ENCODE results near the gene KLF11. TPM values are rescaled to one million over a fixed set of nuclear protein-coding genes. Genes with fewer than 3 reads are reported as not detected.
"Not testable (repeated sequence)": the region's sequence is repeated elsewhere in the genome, so short reads cannot be mapped to it uniquely, and the experiment has no call there.

Gene KLF11
- total and polyA plus RNA-seq, 2 experiments from 2014 or later: 4.8 to 6.6 TPM

GRCh38 chr2:10089565-10090190 lies 46.3 kb downstream of the KLF11 start:
- Histone ChIP-seq H2AFZ (no peak overlapping the region), H3K27me3 (replicated peaks; ENCODE audit: insufficient read depth) (peaks cover 41% of the 10 kb centered on the region), H3K36me3 (ENCODE audit: low read depth) (no peaks in the 10 kb centered on the region), H3K4me1 (ENCODE audit: insufficient read depth) (no peaks in the 10 kb centered on the region), H3K27ac (no peak overlapping the region), H3K79me2 (ENCODE audit: insufficient read depth) (no peaks in the 10 kb centered on the region), H3F3A (ENCODE audit: insufficient read depth) (no peaks in the 10 kb centered on the region), H3K9me2 (ENCODE audit: insufficient read depth) (no peaks in the 10 kb centered on the region), H3K9me3 (ENCODE audit: low read depth) (no peaks in the 10 kb centered on the region), H3K4me2 (ENCODE audit: unreplicated experiment) (no peak overlapping the region), H3K4me3 (no peak overlapping the region), H3K9ac (no peak overlapping the region), H4K20me1 (ENCODE audit: insufficient read depth) (no peaks in the 10 kb centered on the region)
- in situ Hi-C loops (cut with MboI): no loop called here
- TF ChIP-seq EZH2phosphoT487 (IDR thresholded peaks at IDR 0.05; ENCODE audit: insufficient read depth, low read depth) (no peak), EZH2 (IDR thresholded peaks at IDR 0.05; ENCODE audit: insufficient read depth, poor library complexity, severe bottlenecking) (no peak)
- WGBS, 2 experiments (ENCODE audit: low coverage in 1 of 2, low lambda C conversion rate in 2 of 2, missing lambda C conversion rate in 2 of 2): 40 to 42% methylated on average over 5 of the region's 5 CpGs
- no peak for DNase-seq

DNA sequence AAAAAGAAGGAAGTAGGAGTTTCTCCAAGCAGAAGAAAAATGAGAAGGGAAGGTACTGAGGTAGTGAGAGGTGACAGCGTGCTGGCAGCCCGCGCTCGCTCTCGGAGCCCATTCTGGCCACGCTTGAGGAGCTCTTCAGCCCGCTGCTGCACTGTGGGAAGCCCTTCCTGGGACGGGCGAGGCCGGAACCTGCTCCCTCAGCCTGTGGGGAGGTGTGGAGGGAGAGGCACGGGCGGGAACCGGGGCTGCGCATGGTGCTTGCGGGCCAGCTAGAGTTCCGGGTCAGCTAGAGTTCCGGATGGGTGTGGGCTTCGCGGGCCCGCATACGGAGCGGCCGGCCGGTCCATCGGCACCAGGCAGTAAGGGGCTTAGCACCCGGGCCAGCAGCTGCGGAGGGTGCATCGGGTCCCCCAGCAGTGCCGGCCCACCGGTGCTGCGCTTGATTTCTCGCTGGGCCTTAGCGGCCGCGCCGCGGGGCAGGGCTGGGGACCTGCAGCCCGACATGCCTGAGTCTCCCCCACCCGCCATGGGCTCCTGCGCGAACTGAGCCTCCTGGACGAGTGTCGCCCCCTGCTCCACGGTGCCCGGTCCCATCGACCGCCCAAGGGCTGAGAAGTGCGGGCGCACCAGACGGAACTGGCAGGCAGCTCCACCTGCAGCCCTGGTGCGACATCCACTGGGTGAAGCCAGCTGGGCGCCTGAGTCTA lies 48.0 kb downstream of the KLF11 start:
- H3K9me2 ChIP-seq (ENCODE audit: insufficient read depth): no peaks in the 10 kb centered on the region
- no peak overlapping the region for H3K9ac ChIP-seq
- TF ChIP-seq EZH2phosphoT487 (IDR thresholded peaks at IDR 0.05; ENCODE audit: insufficient read depth, low read depth) (no peak), EZH2 (IDR thresholded peaks at IDR 0.05; ENCODE audit: insufficient read depth, poor library complexity, severe bottlenecking) (no peak)
- H3K4me1 ChIP-seq (ENCODE audit: insufficient read depth): no peaks in the 10 kb centered on the region
- H2AFZ ChIP-seq: no peak overlapping the region
- WGBS, 2 experiments (ENCODE audit: low coverage in 1 of 2, low lambda C conversion rate in 2 of 2, missing lambda C conversion rate in 2 of 2): 45 to 58% methylated on average over 36 to 44 of the region's 52 CpGs
- H4K20me1 ChIP-seq (ENCODE audit: insufficient read depth): no peaks in the 10 kb centered on the region
- H3K27ac ChIP-seq: no peak overlapping the region
- no peak overlapping the region for H3K4me2 ChIP-seq (ENCODE audit: unreplicated experiment)
- DNase-seq: no peak
- in situ Hi-C loops (cut with MboI): no loop called here
- H3K4me3 ChIP-seq: no peak overlapping the region
- H3K27me3 ChIP-seq (replicated peaks; ENCODE audit: insufficient read depth): peaks cover 27% of the 10 kb centered on the region
- no peaks in the 10 kb centered on the region for H3K9me3 ChIP-seq (ENCODE audit: low read depth)
- no peaks in the 10 kb centered on the region for H3F3A ChIP-seq (ENCODE audit: insufficient read depth)
- H3K36me3 ChIP-seq (ENCODE audit: low read depth): no peaks in the 10 kb centered on the region
- no peaks in the 10 kb centered on the region for H3K79me2 ChIP-seq (ENCODE audit: insufficient read depth)

GRCh38 chr2:10091889-10092244 lies 48.5 kb downstream of the KLF11 start:
- H3K79me2 ChIP-seq (ENCODE audit: insufficient read depth); H3K27ac ChIP-seq; H3K4me1 ChIP-seq (ENCODE audit: insufficient read depth); H2AFZ ChIP-seq; H3K4me2 ChIP-seq (ENCODE audit: unreplicated experiment); H3K36me3 ChIP-seq (ENCODE audit: low read depth); H3K4me3 ChIP-seq; DNase-seq; H4K20me1 ChIP-seq (ENCODE audit: insufficient read depth); in situ Hi-C loops (cut with MboI); H3F3A ChIP-seq (ENCODE audit: insufficient read depth); H3K9me2 ChIP-seq (ENCODE audit: insufficient read depth); H3K9me3 ChIP-seq (ENCODE audit: low read depth); H3K9ac ChIP-seq: not testable (repeated sequence)
- H3K27me3 ChIP-seq (replicated peaks; ENCODE audit: insufficient read depth): peaks cover 27% of the 10 kb centered on the region
- WGBS, 2 experiments (ENCODE audit: low coverage in 1 of 2, low lambda C conversion rate in 2 of 2, missing lambda C conversion rate in 2 of 2): 96 to 100% methylated on average over 2 of the region's 2 CpGs

- Histone ChIP-seq H3K79me2 (ENCODE audit: insufficient read depth) (no peaks in the 10 kb centered on the region), H3K9me2 (ENCODE audit: insufficient read depth) (no peaks in the 10 kb centered on the region), H3F3A (ENCODE audit: insufficient read depth) (no peaks in the 10 kb centered on the region), H3K4me2 (ENCODE audit: unreplicated experiment) (no peak overlapping the region), H3K4me1 (ENCODE audit: insufficient read depth) (no peaks in the 10 kb centered on the region), H3K27ac (no peak overlapping the region), H2AFZ (no peak overlapping the region), H3K9me3 (ENCODE audit: low read depth) (no peaks in the 10 kb centered on the region), H3K4me3 (no peak overlapping the region), H3K9ac (no peak overlapping the region), H4K20me1 (ENCODE audit: insufficient read depth) (no peaks in the 10 kb centered on the region), H3K27me3 (replicated peaks; ENCODE audit: insufficient read depth) (peaks cover 23% of the 10 kb centered on the region), H3K36me3 (ENCODE audit: low read depth) (no peaks in the 10 kb centered on the region)
- in situ Hi-C loops (cut with MboI): no loop called here
- WGBS, 2 experiments (ENCODE audit: low coverage in 1 of 2, low lambda C conversion rate in 2 of 2, missing lambda C conversion rate in 2 of 2): 63 to 66% methylated on average over 13 of the region's 13 CpGs
- TF ChIP-seq EZH2 (IDR thresholded peaks at IDR 0.05; ENCODE audit: insufficient read depth, poor library complexity, severe bottlenecking): no peak
- no peak for TF ChIP-seq EZH2phosphoT487 (IDR thresholded peaks at IDR 0.05; ENCODE audit: insufficient read depth, low read depth)
- no peak for DNase-seq
These were observed 51.0 kb downstream of the KLF11 start for GRCh38 chr2:10094271-10094814.

Measured in GM23248 (cell line).